ENCODE results near the gene PLCXD1.
"Not testable (repeated sequence)": the region's sequence is repeated elsewhere in the genome, so short reads cannot be mapped to it uniquely, and the experiment has no call there.

PLCXD1 gene

GRCh38 chrX:281166-281999 lies at the start of gene PLCXD1:
Gene PLCXD1, plus strand, starts transcription at chrX:281381. Its CDS starts 2,807 bp downstream, at chrX:284188.
- in situ Hi-C loops (cut with HindIII; ENCODE audit: low sequenced_read_pairs) = no loop called here

- in situ Hi-C loops (cut with HindIII; ENCODE audit: low sequenced_read_pairs) = not testable (repeated sequence)
Measured at GRCh38 chrX:231637-232277, 49.4 kb upstream of the PLCXD1 start.

GRCh38 chrX:232278-232655 lies 48.9 kb upstream of the PLCXD1 start:
- in situ Hi-C loops (cut with HindIII; ENCODE audit: low sequenced_read_pairs) = not testable (repeated sequence)

- in situ Hi-C loops (cut with HindIII; ENCODE audit: low sequenced_read_pairs) = not testable (repeated sequence)
Measured at GRCh38 chrX:236201-236600, 45.0 kb upstream of the PLCXD1 start.

GRCh38 chrX:250965-251364 lies 30.2 kb upstream of the PLCXD1 start:
- in situ Hi-C loops (cut with HindIII; ENCODE audit: low sequenced_read_pairs) = no loop called here

- in situ Hi-C loops (cut with HindIII; ENCODE audit: low sequenced_read_pairs) = not testable (repeated sequence)
Measured at GRCh38 chrX:251396-252243, 29.6 kb upstream of the PLCXD1 start.

- in situ Hi-C loops (cut with HindIII; ENCODE audit: low sequenced_read_pairs) = no loop called here
Measured at GRCh38 chrX:252244-252956, 28.8 kb upstream of the PLCXD1 start.

- in situ Hi-C loops (cut with HindIII; ENCODE audit: low sequenced_read_pairs) = no loop called here
Measured at GRCh38 chrX:252957-253291, 28.3 kb upstream of the PLCXD1 start.

- in situ Hi-C loops (cut with HindIII; ENCODE audit: low sequenced_read_pairs) = no loop called here
Measured at GRCh38 chrX:253451-254297, 27.5 kb upstream of the PLCXD1 start.

GRCh38 chrX:254630-255215 lies 26.5 kb upstream of the PLCXD1 start:
- in situ Hi-C loops (cut with HindIII; ENCODE audit: low sequenced_read_pairs) = no loop called here

GRCh38 chrX:255923-256331 lies 25.3 kb upstream of the PLCXD1 start:
- in situ Hi-C loops (cut with HindIII; ENCODE audit: low sequenced_read_pairs) = no loop called here

GRCh38 chrX:257054-257453 lies 24.1 kb upstream of the PLCXD1 start:
- in situ Hi-C loops (cut with HindIII; ENCODE audit: low sequenced_read_pairs) = not testable (repeated sequence)

- in situ Hi-C loops (cut with HindIII; ENCODE audit: low sequenced_read_pairs) = no loop called here
Measured at GRCh38 chrX:257681-258289, 23.4 kb upstream of the PLCXD1 start.

GRCh38 chrX:258291-259040 lies 22.7 kb upstream of the PLCXD1 start:
- in situ Hi-C loops (cut with HindIII; ENCODE audit: low sequenced_read_pairs) = no loop called here

- in situ Hi-C loops (cut with HindIII; ENCODE audit: low sequenced_read_pairs) = no loop called here
Measured at GRCh38 chrX:259692-260355, 21.4 kb upstream of the PLCXD1 start.

- in situ Hi-C loops (cut with HindIII; ENCODE audit: low sequenced_read_pairs) = no loop called here
Measured at GRCh38 chrX:261167-261918, 19.8 kb upstream of the PLCXD1 start.

- in situ Hi-C loops (cut with HindIII; ENCODE audit: low sequenced_read_pairs) = no loop called here
Measured at GRCh38 chrX:261919-262352, 19.2 kb upstream of the PLCXD1 start.
